NCI-H2171 (cell line): ENCODE results near the gene VENTX.

Experiments
- DNase-seq: peaks from one replicate; lab custom pipeline; 2025; lab: John Stamatoyannopoulos, UW

Gene VENTX

GRCh38 chr10:133201948-133202725 lies 35.5 kb upstream of the VENTX start:
- DNase-seq, result no peak

GRCh38 chr10:133202778-133203651 lies 34.6 kb upstream of the VENTX start:
- no peak for DNase-seq

- DNase-seq, result no peak
These were observed 33.9 kb upstream of the VENTX start for GRCh38 chr10:133203652-133204195.

- DNase-seq, result no peak
These were observed 33.2 kb upstream of the VENTX start for GRCh38 chr10:133204226-133205015.

- DNase-seq, result no peak
These were observed 32.5 kb upstream of the VENTX start for GRCh38 chr10:133205146-133205545.

- DNase-seq, result no peak
These were observed 31.2 kb upstream of the VENTX start for GRCh38 chr10:133206356-133207040.

DNA sequence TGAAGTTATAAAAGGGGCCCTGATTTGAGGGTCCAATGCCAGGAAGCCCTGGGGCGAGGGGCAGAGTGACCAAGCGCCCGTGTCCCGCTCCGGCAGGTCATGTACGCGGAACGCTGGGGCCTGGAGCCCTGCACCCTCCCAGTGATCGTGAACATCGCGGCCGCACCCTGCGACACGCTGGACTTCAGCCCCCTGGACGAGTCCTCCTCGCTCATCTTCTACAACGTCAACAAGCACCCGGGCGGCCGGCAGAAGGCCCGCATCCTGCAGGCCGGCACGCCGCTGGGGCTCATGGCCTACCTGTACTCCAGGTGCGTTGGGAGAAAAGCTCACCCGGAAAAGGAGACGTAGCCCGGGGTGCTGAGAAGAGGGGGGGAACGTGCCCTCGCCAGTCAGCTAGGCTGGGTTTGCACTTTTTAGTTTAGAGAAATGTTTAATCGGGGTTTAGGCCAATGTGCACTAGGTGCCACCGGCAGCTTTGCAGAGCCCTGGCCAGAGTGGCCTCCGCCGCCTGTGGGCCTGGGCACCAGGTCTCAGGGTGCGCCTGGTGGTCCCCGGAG lies 30.5 kb upstream of the VENTX start:
- DNase-seq, result no peak

- DNase-seq, result no peak
These were observed 30.0 kb upstream of the VENTX start for GRCh38 chr10:133207627-133208026.

- DNase-seq, result no peak
These were observed 29.2 kb upstream of the VENTX start for GRCh38 chr10:133208466-133208865.

- DNase-seq, result no peak
These were observed 28.5 kb upstream of the VENTX start for GRCh38 chr10:133209117-133209516.

GRCh38 chr10:133209641-133210040 lies 28.0 kb upstream of the VENTX start:
- DNase-seq, result no peak

GRCh38 chr10:133210398-133211140 lies 27.1 kb upstream of the VENTX start:
- no peak for DNase-seq

DNA sequence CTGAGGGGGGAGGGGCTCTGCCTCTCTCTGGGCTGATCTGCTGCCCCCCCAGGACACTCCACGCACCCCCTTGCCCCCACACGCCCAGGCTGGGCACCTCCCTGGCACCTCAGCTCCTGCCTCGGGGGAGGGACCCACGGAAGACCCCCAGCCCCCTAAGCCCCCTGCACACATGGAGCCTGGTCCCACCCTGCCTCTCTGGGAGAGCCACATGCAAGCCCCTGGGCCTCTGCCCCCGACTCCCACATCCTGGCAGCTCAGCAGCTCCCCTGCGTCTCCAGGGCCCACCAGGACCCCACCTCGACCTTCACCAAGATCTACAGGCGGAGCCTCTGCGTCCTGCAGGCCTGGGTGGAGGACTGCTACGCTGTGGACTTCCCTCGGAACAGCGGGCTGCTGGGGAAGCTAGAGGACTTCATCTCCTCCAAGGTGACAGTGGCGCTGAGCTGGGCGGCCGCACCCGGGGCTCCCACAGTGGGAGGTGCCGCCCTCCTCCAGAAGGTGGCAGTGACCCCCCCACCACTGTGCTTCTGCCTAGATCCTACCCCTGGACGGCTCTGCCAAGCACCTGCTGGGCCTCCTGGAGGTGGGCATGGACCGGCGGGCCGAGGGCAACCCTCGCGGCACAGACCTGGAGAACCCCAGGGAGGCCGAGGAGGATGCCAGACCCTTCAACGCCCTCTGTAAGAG lies 26.4 kb upstream of the VENTX start:
- no peak for DNase-seq

- no peak for DNase-seq
These were observed 25.4 kb upstream of the VENTX start for GRCh38 chr10:133211959-133212852.

GRCh38 chr10:133212853-133213494 lies 24.7 kb upstream of the VENTX start:
- DNase-seq, result no peak

DNA sequence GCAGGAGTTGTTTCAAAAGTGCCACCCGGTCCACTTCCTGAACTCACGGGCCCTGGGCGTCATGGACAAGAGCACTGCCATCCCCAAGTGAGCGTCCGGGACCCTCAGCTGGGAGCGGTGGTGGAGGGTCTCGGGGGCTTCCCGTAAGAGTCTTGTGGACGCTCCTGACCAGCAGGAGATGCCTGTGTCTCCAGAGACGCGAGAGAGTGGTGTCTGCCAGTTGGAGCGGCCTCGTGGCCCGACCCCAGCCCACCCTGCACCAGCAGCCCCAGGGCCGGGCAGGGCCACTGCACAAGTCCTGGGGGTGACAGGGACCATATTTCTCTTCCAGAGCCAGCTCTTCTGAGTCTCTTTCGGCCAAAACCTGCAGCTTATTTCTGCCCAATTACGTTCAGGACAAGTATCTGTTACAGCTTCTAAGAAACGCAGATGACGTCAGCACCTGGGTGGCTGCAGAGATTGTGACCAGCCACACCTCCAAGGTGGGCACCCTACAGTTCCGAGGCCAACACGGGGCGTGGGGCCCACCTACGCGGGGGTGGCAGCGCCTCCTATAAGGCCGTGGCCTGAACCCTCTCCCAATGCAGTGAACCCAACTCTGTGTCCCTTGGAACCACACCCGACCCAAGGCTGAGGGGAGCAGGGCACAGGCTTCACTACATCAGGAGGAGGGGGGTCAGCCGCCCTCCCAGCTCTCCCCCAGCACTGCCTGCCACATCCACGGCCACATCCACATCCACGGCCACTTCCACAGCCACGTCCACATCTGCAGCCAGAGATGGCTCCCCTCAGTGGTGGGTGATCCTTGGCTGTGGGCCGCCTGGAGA lies 23.8 kb upstream of the VENTX start:
- no peak for DNase-seq
